Measurements from ENCODE around the gene OR6B1.
"Not testable (repeated sequence)": the region's sequence is repeated elsewhere in the genome, so short reads cannot be mapped to it uniquely, and the experiment has no call there.

Gene OR6B1

DNA sequence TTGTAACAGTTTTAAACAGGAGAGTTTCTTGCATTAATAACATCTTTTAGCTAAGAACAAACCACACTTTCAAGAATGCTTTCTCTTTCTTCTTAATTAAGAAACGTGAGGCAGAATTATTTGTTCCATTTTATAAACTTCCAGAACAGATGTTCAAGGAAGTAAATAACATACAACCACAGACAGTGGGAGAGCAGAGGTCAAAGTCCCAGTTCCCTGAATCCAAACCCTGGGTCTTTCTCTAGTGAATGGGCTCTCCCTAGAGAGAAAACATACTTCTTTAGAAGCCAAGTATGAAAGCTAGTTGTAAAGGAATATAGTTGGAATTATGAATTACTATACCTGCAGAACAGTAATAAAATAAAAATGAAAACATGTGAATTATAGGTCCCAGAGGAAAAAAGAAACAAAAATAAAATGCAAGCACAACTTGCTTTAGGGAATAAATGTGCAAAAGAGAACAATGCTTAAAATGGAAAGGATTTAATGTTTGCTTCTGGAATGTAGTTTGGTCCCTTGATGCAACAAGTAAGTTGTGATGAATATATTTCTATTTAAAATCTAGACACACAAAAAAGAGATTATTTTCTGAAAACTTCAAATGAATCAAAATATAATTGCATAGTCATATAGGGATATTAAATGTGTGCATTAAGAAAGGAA is 6.0 kb downstream of the OR6B1 start:
- TF ChIP-seq CTCF (IDR thresholded peaks at IDR 0.05; ENCODE audit: low read depth, low read length, missing control alignments), result no peak
- Histone ChIP-seq H3K36me3 (replicated peaks) (no peaks in the 10 kb centered on the region), H3K27ac (no peak overlapping the region), H3K4me3 (ENCODE audit: low read depth, low read length) (no peak overlapping the region), H3K27me3 (replicated peaks) (no peaks in the 10 kb centered on the region)
- no peak for DNase-seq
- in situ Hi-C loops (cut with HindIII; ENCODE audit: low pct_ligation_motif_present, low sequenced_read_pairs), result no loop called here

DNA sequence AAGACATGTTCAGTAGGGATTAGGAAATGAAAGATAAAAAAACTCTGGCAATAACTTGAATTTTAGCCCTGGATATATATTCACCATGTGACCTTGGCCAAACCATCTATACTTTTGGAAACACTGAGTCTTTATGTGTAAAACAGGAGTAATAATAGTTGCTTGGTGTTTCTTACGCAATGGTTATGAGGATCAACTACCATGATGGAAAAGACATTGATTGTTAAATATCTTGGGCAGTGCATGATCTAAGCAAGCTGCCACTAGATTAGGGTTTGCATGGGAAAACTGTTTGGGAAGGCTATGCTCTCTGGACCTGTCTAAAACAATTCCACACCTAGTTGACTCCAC is 6.5 kb downstream of the OR6B1 start:
- TF ChIP-seq CTCF (IDR thresholded peaks at IDR 0.05; ENCODE audit: low read depth, low read length, missing control alignments), result no peak
- Histone ChIP-seq H3K4me3 (ENCODE audit: low read depth, low read length) (no peak overlapping the region), H3K27me3 (replicated peaks) (no peaks in the 10 kb centered on the region), H3K27ac (no peak overlapping the region), H3K36me3 (replicated peaks) (no peaks in the 10 kb centered on the region)
- DNase-seq, result no peak
- in situ Hi-C loops (cut with HindIII; ENCODE audit: low pct_ligation_motif_present, low sequenced_read_pairs), result no loop called here

DNA sequence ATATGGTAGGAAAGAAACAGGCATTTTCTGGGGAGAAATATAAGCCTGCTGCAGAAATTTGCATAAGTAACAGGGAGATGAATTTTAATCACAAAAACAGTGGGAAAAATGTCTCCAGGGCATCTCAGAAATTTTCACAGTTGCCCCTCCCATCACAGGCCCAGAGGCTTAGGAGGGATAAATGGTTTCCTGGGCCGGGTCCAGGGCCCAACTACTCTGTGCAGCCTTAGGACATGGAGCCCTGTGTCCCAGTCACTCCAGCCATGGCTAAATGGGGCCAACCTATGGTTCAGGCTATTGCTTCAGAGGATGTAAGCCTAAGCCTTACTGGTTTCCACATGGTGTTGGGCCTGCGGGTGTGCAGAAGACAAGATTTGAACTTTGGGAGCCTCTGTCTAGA is 9.2 kb downstream of the OR6B1 start:
- in situ Hi-C loops (cut with HindIII; ENCODE audit: low pct_ligation_motif_present, low sequenced_read_pairs), result no loop called here
- Histone ChIP-seq H3K27ac (no peak overlapping the region), H3K27me3 (replicated peaks) (no peaks in the 10 kb centered on the region), H3K36me3 (replicated peaks) (no peaks in the 10 kb centered on the region), H3K4me3 (ENCODE audit: low read depth, low read length) (no peak overlapping the region)
- no peak for DNase-seq
- no peak for TF ChIP-seq CTCF (IDR thresholded peaks at IDR 0.05; ENCODE audit: low read depth, low read length, missing control alignments)

DNA sequence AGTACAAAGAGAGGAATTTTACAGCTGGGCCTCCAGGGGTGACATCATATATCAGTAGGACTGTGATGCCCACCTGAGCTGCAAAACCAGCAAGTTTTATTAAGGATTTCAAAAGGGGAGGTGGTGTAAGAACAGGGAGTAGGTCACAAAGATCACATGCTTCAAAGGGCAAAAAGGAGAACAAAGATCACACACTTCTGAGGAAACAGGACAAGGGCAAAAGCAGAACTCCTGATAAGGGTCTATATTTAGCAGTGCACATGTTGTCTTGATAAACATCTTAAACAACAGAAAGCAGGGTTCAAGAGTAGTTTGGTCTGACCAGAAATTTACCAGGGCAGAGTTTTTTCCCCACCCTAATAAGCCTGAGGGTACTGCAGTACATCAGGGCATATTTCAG is 9.9 kb downstream of the OR6B1 start:
- H3K27me3 ChIP-seq (replicated peaks); DNase-seq; H3K36me3 ChIP-seq (replicated peaks); H3K27ac ChIP-seq; H3K4me3 ChIP-seq (ENCODE audit: low read depth, low read length); in situ Hi-C loops (cut with HindIII; ENCODE audit: low pct_ligation_motif_present, low sequenced_read_pairs): not testable (repeated sequence)

DNA sequence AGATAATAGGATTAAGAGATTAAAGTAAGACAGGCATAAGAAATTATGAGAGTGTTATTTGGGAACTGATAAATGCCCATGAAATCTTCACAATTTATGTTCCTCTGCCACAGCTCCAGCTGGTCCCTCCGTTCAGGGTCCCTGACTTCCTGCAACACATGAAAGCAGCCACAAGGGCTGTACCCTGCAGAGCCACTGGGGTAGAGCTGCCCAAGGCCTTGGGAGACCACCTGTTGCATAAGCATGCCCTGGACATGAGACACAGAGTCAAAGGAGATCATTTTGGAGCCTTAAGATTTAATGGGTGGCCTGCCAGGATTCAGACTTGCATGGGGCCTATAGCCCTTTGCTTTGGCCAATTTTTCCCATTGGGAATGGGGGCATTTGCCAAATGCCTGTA is 10.7 kb downstream of the OR6B1 start:
- H3K36me3 ChIP-seq (replicated peaks); H3K4me3 ChIP-seq (ENCODE audit: low read depth, low read length); H3K27ac ChIP-seq; H3K27me3 ChIP-seq (replicated peaks); in situ Hi-C loops (cut with HindIII; ENCODE audit: low pct_ligation_motif_present, low sequenced_read_pairs); DNase-seq: not testable (repeated sequence)

- Histone ChIP-seq H3K27me3 (replicated peaks) (no peaks in the 10 kb centered on the region), H3K4me3 (ENCODE audit: low read depth, low read length) (no peak overlapping the region), H3K36me3 (replicated peaks) (no peaks in the 10 kb centered on the region), H3K27ac (no peak overlapping the region)
- in situ Hi-C loops (cut with HindIII; ENCODE audit: low pct_ligation_motif_present, low sequenced_read_pairs), result no loop called here
- DNase-seq, result no peak
- TF ChIP-seq CTCF (IDR thresholded peaks at IDR 0.05; ENCODE audit: low read depth, low read length, missing control alignments), result no peak
Observed at GRCh38 chr7:144011458-144012230, 11.5 kb downstream of the OR6B1 start.

DNA sequence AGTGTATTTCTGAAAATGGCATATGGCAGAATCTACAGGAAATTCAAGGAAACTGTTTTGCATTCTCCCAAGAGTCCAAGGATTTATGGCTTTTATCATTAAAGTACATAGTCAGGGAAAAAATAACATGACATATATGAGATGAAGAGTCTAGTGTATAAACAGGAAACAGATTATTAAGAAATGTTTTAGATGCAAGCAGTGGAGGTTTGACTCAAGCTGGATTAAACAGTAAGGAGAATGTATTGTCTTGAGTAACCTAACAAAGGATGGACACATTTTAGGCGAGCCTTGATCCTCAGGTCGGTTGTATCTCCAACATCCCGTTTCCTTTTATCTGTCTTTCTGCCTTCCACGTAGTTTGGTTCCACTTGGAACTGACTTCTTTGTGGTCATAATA is 17.9 kb downstream of the OR6B1 start:
- H3K27me3 ChIP-seq (replicated peaks), result no peaks in the 10 kb centered on the region
- in situ Hi-C loops (cut with HindIII; ENCODE audit: low pct_ligation_motif_present, low sequenced_read_pairs), result no loop called here
- TF ChIP-seq CTCF (IDR thresholded peaks at IDR 0.05; ENCODE audit: low read depth, low read length, missing control alignments), result no peak
- H3K4me3 ChIP-seq (ENCODE audit: low read depth, low read length), result no peak overlapping the region
- H3K27ac ChIP-seq, result no peak overlapping the region
- no peaks in the 10 kb centered on the region for H3K36me3 ChIP-seq (replicated peaks)
- DNase-seq, result no peak
